HG02973 (cell line): Measurements from ENCODE around the gene PACSIN1.

Source experiments
- ATAC-seq: cut with Tn5 transposase; IDR thresholded peaks from one replicate; pipeline ENCODE4 v1.9.1; 2021; ENCODE audit warnings: moderate library complexity; ENCODE audit not compliant: unreplicated experiment

Gene PACSIN1

DNA sequence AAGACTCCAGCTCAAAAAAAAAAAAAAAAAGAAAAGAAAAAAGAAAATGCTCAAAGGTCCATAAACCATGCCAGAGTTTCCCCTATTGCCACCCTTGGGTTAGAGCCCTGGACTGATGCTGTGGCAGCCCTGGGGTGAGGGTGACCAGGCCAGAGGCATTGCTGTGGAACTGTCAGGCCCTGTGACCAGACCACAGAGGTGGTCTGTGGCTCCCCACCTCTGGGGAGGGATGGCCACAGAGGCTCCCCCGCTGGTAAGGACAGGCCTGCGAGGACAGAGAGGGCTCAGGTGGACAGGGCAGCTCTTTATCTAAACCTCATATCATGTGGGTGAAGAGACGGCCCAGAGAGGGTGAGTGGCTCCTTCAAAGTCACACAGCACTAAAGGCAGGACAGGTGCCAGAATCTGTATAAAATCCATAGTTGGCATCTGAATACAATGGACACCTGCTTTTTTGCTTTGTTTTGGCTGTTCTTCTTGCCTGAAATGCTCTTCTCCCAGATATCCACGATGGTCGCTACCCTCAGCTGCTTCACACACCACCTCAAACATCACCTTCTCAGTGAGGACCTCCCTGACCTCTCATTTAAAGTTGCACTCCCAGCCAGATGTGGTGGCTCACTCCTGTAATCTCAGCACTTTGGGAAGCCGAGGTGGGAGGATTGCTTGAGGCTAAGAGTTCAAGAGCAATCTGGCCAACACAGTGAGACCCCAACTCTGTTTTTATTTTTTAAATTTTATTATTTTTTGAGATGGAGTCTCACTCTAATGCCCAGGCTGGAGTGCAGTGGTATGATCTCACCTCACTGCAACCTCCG lies 112.8 kb downstream of the PACSIN1 start:
- ATAC-seq: no peak

DNA sequence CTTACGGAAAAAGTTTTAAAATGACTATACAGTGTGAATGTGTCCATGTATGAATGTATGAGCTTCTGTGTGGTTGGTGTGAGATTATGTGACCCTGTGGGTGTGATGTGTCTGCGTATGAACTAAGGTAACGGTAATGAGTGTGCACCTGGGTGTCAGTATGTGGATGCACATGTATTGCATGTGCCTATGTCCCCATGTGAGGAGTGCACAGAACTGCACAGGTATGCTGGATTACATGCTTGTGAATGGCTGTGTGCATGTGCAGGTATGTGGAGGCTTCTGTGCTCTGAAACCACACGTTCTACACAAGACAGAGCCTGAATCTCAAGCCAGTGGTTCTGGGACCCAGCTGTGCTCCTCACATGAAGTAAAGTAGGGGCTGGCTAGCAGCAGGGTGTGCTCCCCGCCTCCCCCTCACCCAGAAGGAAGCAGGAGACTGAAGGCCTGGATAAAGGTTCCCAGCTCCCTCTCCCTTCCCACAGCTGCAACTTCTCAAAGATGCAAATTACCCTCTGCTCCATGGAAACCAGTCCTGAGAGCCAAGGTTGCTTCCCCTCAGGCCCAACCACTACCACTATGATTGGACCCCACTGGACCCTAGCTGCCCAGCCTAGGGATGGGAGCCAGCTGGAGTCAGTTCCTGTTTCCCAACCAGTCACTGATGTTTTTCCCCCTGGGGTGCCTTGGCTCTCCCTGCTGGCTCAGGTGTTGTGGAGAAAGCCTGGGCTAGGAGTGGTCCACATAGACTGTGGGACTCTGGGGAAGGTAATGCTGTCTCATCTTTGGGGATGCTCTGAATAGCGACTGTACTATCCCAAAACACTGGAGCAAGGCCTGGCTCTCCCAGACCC lies 115.1 kb downstream of the PACSIN1 start:
- no peak for ATAC-seq

DNA sequence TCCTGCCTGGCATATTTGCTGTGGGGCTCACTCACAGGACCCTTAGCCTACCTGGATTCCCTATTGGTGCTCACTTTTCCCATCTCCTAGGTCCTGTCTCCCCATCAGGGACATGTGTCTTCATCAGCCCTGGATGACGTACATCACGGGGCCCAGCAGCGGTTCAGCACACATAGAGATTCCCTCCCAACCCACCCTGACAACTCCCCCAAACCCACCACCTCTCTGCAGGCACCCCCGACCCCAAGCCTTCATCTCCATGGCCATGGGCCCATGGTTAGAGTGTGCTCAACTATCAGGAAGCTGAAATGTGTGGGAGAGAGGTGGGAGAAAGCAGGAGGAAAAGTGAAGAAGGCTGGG lies 115.7 kb downstream of the PACSIN1 start:
- ATAC-seq: no peak

DNA sequence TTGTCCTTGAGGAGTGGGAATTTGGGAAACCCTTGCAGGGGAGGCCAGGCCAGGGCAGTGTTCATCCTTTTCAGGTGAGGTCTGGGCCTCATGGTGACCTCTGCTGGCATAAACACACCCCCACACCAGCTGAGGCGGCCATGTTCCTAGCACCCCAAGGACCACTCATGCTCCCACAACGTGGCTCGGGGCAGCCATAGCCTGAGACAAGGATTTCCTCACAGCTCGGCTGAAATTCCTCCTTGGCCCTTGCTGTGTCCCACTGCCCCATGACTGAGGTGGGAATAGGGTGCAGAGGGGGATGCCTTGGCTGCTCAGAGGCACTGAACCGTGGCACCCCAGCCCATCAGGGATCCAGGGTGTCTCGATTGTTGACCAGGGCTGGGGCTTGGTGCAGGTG lies 117.6 kb downstream of the PACSIN1 start:
- ATAC-seq: no peak

DNA sequence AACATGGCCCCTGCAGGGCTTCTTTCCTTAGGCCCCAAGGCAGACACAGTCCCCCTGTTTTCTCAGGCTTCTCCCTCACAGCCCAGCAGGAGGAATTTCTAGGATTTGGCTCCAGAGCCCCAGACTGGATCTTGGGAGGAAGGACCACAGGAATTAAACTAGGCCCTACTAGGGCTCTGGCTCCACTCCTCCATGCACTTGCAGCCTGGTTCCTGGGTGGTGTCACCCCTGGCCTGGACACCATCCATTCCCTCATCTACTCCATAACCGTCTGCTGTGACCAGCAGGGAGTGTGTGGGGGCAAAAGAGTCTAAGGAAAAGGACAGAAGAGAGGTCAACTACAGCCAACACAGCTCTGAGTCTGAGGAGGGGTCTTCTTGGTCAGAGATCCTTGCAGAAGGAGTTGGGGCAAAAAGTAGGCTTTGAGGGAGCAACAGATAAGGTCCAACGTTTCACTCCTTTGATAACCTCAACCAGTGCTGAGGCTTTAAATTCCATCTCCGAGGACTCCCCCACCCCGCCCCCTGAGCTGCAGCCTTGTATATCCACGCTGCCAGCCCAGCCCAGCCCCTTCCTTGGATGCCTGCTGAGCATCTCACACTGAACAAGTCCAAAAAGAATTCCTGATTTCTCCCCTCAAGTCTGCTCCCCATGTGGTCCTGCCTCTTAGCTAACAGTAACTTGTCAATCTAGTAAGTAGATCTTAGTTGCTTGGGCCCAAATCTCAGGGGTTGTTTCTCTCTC lies 118.2 kb downstream of the PACSIN1 start:
- ATAC-seq: no peak

DNA sequence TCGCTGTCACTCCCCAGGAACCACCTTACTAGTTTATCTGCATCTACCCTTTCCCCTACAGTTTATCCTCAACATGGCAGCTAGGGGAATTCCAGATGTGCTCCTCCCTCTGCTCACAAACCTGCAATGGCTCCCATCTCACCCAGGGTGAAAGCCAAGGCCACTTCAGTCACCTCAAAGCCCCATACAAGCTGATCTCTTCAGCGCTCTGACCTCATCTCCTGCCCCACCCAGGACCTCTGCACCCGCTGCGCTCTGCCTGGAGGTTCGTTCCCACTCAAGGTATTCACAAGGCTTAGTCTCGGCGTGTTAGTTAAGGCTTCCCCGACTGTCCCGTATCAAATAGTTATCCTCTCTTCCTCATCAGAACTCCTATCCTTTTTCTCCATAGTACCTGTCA lies 118.8 kb downstream of the PACSIN1 start:
- ATAC-seq: no peak
